ENCODE measurements around the gene TRPC4AP.

DNA sequence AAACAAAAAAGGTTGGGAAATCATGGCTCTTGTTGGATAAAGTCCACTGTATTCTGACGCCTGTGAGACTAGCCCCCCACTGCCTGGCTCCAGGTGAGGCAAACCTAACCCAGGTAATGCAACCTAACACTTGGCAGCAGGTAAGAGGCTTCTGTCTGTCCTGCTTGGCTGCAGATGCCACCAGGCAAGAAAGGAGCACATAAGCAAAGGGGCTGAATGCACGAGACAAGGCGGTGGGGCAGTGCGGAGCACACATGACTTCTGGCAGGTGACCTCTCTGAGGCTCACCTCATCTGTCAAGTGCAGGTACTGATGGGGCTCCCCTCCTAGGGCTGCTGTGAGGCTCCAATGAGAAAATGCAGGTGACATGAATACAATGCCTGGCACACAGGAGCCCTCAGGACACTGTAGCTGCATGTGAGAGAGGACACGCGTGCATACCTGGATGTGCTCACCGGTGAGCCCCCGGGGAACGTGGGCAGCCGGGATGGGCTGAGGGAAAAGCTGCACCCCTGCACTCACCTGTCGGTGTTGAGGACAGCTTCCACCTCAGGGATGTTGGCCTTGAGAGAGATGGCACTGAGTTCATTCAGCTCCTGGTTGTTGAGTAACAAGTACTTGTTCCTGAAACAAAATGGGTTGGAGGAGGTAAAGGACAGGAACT lies 82.8 kb downstream of the TRPC4AP start:
- TF ChIP-seq ARNTL (CRISPR knock-in tag; IDR thresholded peaks at IDR 0.05; ENCODE audit: borderline replicate concordance, low read depth), result no peak
- no peak for TF ChIP-seq CSDC2 (CRISPR knock-in tag; IDR thresholded peaks at IDR 0.05)
- TF ChIP-seq SNAI2 (CRISPR knock-in tag; IDR thresholded peaks at IDR 0.05), result no peak
- TF ChIP-seq, protein P1, sequence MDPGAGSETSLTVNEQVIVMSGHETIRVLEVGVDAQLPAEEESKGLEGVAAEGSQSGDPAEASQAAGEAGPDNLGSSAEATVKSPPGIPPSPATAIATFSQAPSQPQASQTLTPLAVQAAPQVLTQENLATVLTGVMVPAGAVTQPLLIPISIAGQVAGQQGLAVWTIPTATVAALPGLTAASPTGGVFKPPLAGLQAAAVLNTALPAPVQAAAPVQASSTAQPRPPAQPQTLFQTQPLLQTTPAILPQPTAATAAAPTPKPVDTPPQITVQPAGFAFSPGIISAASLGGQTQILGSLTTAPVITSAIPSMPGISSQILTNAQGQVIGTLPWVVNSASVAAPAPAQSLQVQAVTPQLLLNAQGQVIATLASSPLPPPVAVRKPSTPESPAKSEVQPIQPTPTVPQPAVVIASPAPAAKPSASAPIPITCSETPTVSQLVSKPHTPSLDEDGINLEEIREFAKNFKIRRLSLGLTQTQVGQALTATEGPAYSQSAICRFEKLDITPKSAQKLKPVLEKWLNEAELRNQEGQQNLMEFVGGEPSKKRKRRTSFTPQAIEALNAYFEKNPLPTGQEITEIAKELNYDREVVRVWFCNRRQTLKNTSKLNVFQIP (CRISPR knock-in tag; IDR thresholded peaks at IDR 0.05; ENCODE audit: borderline replicate concordance, low read depth), result no peak
- TF ChIP-seq ZNF8 (CRISPR knock-in tag; IDR thresholded peaks at IDR 0.05), result no peak
- TF ChIP-seq, protein P2, sequence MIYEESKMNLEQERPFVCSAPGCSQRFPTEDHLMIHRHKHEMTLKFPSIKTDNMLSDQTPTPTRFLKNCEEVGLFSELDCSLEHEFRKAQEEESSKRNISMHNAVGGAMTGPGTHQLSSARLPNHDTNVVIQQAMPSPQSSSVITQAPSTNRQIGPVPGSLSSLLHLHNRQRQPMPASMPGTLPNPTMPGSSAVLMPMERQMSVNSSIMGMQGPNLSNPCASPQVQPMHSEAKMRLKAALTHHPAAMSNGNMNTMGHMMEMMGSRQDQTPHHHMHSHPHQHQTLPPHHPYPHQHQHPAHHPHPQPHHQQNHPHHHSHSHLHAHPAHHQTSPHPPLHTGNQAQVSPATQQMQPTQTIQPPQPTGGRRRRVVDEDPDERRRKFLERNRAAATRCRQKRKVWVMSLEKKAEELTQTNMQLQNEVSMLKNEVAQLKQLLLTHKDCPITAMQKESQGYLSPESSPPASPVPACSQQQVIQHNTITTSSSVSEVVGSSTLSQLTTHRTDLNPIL (CRISPR knock-in tag; IDR thresholded peaks at IDR 0.05; ENCODE audit: low read depth), result no peak
- TF ChIP-seq PATZ1 (CRISPR knock-in tag; IDR thresholded peaks at IDR 0.05; ENCODE audit: borderline replicate concordance), result no peak
- TF ChIP-seq ZC3H10 (CRISPR knock-in tag; IDR thresholded peaks at IDR 0.05), result no peak
- TF ChIP-seq PPARA (CRISPR knock-in tag; IDR thresholded peaks at IDR 0.05; ENCODE audit: borderline replicate concordance), result no peak
- TF ChIP-seq ZNF565 (CRISPR knock-in tag; conservative IDR thresholded peaks at IDR 0.05; ENCODE audit: low read depth), result no peak
